ENCODE data around the gene EPB41L5.
"Not testable (repeated sequence)": the region's sequence is repeated elsewhere in the genome, so short reads cannot be mapped to it uniquely, and the experiment has no call there.

EPB41L5 gene

DNA sequence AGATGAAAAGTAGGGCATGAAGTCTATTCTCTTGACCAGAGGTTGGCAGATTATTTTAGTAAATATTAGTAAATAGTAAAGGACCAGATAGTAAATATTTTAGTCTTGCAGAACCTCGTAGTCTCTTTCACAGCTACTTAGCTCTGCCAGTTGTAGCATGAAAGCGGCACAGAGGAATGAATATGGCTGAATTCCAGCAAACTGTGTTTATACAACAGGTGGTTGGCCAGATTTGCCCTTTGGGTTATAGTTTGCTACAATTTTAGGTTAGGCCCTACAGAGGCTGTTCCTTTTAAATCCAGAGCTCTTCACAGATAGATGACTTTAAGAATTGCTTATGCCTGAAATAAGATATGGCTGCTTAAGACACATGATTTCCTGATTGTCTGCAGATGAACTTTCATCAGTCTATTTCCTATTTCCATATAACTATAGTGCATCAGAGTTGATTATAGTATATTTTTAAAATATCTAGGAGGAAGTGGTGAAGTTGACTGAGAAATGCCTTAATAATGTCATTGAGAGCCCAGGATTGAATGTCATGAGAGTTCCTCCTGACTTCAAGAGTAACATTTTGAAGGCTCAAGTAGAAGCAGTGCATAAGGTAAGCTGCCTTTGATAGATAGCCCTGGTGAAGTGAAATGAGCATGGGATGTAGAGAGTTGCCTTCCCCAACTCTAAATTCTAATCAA, 129.8 kb downstream of the EPB41L5 start:
- DNase-seq = no peak

DNA sequence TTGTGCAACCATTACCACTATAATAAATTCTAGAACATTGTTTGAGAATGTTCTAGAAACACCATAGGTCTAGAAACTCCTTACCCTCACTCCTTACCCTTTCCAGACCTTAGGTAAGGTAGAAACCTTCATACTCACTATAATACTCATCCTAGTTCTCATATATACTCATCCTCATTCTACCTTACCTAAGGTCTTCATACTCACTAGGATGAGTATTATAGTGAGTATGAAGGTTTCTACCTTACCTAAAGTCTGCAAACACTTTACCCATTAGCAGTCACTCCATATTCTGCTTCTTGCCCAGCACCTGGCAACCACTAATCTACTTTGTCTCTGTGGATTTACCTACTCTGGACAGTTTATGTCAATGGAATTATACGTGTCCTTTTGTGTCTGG, 135.4 kb downstream of the EPB41L5 start:
- no peak for DNase-seq

DNA sequence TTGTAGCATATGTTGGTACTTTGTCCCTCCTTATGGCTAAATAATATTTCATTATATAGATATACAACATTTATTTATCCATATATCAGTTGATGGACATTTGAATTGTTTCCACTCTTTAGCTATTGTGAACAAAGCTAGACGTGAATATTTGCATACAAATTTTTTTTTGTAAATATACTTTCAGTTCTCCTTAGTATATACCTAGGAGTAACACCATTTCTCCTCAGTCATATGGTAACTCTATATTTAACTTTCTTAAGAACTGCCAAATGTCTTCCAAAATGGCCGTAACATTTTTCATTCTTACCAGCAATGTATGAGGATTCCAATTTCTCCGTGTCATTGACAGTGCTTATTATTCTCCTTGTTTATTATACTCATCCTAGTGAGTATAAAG, 135.8 kb downstream of the EPB41L5 start:
- DNase-seq = no peak

DNA sequence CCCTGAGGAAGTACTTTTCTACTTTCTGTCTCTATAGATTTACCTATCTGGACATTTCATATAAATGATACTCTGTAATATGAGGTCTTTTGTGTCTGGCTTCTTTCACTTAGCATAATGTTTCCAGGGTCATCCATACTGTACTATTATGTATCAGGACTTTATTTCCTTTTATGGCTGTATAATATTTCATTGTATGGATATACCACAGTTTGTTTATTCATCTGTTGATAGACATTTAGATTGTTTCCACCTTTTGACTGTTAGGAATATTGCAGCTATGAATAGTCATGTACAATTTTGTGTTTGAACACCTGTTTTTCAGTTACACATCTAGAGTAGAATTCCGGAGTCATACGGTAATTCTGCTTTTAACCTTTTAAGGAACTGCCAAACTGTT, 136.5 kb downstream of the EPB41L5 start:
- no peak for DNase-seq

DNA sequence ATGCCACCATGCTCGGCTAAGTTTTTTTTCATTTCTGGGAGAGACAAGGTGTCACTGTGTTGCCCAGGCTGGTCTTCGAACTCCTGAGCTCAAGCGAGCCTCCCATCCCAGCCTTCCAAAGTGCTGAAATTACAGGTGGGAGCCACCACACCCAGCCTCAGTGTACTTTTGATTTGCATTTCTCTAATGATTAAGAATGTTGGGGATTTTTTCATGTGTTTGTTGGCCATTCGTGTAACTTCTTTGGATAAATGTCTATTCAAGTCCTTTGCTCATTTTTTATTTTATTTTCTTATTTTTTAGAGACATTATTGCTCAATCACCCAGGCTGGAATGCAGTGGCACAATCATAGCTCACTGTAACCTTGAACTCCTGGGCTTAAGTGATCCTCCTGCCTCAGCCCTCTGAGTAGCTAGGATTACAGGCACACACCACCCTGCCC, 137.2 kb downstream of the EPB41L5 start:
- no peak for DNase-seq

DNA sequence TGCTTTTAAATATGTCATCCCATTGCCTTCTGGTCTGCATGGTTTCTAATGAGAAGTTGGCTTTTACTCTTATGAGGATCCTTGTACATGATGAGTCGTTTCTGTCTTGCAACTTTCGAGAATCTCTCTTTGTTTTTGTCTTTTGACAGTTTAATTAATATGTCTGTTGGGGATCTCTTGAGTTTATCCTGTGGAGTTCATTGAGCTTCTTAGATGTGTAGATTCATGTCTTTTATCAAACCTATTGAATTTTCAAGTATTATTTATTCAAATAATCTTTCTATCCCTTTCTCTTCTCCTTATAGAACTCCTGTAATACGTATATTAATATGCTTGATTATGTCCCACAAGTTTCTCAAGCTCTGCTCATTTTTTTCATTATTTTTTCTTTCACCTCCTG, 142.4 kb downstream of the EPB41L5 start:
- no peak for DNase-seq

DNA sequence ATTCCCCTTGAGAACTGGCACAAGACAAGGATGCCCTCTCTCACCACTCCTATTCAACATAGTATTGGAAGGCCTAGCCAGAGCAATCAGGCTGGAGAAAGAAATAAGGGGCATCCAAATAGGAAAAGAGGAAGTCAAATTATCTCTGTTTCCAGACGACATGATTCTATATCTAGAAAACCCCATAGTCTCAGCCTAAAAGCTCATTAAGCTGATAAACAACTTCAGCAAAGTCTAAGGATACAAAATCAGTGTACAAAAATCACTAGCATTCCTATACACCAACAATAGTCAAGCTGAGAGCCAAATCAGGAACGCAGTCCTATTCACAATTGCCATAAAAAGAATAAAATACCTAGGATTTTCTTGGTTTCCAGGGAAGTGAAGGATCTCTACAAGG, 145.8 kb downstream of the EPB41L5 start:
- DNase-seq = not testable (repeated sequence)

DNA sequence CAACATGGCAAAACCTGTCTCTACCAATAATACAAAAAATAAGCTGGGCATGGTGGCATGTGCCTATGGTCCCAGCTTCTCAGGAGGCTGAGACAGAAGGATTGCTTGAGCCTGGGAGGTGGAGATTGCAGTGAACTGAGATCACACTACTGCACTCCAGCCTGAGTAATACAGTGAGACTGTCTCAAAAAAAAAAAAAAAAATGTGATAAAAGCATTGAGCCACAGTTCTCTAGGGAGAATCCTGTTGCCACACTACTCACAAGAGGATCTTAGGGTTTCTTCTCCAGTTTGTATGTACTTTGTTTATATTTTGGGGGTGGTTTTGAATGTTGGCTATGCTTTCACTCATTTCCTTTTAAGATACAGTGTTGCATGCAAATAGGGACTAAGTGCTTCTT, 148.3 kb downstream of the EPB41L5 start:
- no peak for DNase-seq

DNA sequence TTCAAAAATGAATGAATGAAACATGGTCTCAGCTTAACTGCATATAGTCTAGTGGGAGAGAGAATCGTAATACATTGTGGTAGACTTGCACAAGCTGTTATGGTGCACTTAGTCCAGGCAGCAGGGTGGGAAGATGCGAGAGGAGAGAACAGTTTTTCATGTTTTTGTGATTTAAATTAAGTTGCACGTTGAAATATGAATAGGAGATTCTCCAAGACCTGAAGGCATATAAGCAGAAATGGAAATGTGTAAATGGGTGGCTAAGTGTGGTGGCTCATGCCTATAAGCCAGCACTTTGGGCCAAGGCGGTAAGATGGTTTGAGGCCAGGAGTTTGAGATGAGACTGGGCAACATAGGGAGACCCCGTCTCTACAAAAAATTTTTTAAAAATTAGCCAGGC, 149.8 kb downstream of the EPB41L5 start:
- DNase-seq = no peak

DNA sequence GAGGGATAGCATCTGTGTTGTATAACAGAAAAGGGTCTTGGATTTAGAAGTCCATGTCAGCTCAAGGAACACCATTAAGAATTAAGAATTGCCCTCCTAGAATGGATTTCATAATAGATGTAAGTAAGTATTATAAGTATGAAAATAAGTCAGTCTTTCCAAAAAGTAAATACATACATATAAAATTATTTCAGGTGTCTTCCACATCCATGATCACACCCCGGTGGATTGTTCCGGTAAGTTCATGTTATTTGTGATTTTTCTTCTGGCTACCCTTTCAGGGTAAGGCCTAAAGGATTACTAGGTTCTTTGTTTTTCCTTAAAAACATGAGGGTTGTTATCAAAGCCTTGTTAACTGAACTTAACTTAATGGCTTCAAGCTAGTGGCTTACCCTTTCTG, 154.4 kb downstream of the EPB41L5 start:
- DNase-seq = no peak

DNA sequence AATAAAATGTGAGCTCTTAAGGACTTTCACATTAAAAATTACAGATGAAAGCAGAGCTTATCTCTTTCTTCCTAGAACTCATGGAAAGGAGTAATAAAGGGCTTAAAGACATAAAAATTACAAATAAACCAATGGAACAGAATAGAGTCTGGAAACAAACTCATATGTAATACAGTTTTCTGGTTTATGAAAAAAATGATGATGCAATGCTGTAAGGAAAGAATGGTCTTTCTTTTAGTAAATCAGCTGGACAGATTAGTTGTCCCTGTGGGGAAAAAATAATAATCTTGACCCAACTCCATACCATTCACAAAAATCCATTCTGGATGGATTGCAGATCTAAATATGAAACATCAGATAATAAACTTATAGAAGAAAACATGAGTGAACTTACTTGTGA, 156.1 kb downstream of the EPB41L5 start:
- DNase-seq = no peak

DNA sequence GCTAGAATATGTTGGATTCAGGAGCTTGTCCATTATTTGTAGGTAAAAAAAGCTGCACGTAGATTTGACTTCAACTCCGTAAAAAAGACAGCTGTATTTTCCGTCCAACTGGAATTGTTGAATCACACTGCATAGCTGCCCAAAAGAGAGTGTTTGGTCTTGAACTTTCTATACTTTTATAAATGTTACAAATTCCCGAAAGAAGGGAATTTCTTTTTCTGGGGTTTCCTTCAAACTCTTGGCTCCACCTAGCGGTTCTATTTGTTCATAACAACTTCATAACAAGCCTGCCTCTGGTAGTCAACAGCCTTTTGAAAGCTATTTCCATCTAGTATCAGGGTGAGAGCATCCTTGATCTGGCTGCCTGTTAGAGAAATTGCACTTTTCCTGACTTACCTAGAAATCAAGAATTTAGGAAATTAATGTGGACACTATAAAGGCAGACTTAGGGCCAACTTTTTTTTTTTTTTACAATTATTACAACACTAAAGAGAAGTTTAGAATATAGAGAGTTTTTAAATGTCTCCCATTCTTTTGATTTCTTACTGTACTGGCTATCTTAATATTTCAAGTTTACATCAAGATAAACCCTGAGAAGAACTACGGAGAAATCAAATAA, 162.2 kb downstream of the EPB41L5 start:
- DNase-seq = no peak

DNA sequence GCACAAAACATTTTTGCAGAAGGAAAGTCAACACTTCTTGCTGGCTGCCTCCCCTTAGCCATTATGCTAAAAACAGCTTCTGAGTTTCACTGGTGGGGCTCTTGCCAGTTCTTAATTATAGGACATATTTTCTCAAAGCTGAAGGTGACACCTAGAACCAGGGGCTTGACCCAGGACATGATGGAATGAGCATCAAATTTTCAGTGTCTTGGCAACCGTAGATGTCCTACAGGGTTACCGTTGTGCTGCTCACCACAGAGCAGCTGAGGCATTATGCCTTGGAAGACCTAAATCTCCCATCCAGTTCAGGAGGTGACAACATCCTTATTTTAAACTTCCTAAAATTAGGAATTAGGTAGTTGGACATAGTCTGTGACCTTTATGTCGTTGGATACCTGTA, 163.6 kb downstream of the EPB41L5 start:
- DNase-seq = no peak

DNA sequence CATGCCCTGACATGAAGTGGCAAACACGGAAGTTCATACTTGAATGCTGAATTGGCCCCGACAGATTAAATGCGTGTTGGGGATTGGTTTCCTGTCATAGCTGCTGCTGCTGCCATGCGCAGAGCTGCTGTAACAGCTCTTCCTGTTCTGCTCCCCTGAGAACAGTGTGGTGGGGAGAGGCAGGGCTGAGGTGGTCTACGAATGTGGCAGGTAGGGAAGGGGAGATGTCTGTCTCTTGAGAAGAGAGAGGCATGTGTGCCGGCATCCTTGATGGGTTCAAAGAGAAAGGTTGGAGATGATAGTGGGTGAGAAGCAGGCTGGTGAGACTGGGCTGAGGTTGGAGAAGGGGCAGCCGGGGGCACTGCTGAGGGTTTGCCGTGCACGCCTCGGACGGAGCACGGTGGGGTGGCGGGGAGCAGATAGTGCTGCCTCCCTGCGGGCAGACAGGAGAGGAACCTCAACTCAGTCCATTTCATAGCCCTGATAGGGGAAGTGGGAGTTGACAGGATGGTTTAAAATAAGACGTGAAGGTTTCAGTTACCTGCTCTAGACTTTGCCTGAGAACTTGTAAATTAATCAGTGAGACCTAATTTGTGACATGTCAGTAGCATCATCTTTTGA, 164.2 kb downstream of the EPB41L5 start:
- DNase-seq = no peak

DNA sequence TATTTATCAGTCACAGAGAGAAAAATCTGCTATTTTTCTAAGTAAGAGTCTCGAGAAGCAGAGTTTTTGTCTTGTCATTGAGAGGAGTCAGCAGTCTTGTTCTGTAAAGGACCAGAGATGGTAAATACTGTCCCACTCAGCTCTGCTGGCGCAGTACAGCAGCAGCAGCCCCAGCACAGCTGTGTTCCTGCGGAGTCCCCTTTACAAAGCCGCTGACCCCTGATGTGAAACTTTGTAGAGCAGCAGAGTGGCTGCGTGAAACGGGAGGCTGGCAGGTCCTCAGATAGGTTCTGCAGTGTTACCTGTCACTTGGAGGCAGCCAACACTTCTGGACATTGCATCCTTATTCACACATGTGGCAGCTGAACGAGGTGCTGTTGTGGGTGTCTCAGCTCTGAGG, 165.1 kb downstream of the EPB41L5 start:
- DNase-seq = no peak

DNA sequence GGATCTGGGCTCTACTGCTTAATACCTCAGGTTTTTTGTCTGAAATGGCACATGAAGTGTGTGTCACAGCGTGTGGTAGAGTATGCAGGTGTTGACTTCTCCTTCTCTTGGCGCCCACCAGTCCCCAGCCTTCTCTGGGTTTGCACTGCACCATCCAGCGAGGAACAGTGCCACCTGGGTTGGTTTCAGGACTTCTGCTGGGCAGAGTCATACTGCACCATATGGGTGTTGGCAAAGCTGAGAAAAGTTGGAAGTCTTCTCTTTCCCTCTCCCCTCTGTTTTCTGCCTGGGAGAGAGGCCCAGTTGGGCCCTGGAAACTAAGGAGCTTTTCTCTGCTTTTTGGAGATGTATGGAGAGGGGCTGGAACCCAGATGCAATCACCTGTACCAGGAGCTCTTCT, 166.5 kb downstream of the EPB41L5 start:
- DNase-seq = no peak

DNA sequence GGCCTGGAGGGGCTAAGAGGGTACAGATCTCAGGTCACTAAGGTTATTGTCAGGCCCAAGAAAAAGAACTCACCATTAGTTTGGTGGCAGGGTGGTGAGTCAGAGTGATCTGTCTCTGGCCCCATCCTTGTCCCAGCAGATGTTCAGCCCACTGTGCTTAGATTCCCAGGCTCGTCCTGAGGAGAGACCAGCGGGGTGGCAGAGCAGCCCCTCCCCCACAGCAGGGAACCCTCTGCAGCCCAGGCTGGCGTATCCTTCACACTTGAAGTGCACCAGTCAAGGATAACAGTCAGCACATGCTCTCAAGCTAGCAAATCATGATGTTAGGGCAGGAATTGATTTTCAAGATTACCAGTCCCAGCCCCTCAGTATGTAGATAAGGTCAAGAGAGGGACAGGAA, 167.2 kb downstream of the EPB41L5 start:
- no peak for DNase-seq

DNA sequence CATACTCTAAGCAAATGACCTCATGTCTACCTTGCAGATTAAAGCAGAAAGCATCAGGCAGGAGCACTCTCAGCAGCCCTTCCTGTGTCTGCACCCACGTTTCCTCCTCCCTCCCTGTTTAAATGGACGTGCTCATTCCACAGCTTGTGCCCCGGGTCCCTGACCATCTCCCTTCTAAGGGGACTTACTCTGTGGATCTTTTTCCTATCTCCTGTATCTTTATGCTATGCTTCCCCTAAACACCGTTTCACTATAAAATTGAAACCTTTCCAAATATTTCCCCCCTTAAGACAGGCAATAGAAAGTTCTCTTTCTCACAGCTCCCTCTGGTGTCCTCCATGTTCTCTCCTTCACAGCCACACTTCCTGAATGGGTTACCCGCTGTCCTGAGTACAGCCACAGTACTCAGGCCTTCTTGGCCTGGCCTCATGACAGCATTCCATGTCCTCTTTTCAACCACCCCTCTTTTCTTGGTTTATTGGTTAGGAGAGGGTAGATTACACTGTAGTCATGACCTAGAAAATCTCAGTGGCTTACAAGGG, 169.2 kb downstream of the EPB41L5 start:
- no peak for DNase-seq

DNA sequence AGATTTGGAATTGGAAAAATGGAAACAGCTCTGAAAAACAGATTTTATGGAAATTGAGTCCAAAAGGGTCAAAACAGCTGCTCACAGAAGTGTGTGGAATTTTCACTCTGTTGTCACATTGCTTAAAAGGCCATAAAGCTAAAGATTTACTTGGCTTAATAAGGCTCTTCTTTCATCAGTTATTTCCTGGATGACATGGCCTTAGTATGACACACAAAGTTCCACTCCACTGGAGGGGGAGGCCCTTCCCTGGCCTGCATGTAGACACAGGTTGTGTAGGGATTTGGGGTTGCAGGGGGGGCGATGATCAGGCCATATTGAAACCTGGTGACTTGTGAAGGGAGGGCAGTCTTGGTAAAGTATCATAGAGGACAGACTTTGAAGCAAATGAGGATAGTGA, 176.3 kb downstream of the EPB41L5 start:
- DNase-seq = no peak

DNA sequence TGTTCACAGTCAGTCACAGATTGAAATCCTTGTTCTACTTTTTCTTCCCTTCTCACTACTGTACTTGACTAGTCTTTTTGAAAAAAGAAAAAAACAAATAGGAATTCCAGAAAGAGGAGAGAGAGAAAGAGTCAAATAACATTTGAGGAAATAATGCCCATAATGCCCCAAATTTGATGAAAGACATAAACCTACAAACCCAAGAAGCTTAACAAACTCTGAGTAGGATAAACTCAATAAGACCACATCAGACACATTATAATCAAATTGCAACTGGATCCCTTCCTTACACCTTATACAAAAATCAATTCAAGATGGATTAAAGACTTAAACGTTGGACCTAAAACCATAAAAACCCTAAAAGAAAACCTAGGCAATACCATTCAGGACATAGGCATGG, 179.4 kb downstream of the EPB41L5 start:
- no peak for DNase-seq

DNA sequence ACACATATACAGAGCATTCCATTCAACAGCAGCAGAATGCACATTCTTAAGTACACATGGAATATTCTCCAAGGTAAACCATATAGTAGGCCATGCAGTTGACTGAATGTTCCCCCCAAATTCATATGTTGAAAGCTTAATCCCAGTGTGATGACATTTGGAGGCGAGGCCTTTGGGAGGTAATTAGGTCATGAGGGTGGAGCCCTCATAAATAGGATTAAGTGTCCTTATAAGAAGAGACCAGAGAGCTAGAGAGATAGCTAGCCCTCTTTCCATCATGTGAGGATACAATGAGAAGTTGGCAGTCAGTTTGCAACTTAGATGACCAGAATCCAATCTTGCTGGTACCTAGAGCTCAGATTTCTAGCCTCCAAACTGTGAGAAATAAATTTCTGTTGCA, 182.7 kb downstream of the EPB41L5 start:
- DNase-seq = no peak

DNA sequence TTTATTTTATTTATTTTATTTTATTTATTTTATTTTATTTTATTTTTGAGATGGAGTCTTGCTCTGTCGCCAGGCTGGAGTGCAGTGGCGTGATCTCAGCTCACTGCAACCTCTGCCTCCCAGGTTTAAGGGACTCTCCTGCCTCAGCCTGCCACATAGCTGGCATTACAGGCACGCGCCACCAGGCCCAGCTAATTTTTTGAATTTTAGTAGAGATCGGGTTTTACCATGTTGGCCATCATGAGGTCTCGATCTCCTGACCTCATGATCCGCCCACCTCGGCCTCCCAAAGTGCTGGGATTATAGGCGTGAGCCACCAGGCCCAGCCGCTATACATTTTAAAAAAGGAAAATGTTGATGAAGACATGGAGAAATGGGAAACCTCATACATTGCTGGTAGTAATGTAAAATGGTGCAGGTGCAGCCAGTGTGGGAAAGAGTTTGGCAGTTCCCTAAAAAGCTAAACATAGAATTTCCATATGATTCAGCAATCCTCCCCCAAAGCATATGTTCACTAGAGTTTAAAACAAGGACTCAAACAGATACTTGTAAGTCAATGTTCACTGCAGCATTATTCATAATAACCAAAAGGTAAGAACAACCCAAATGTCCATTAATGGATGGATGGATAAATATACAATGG, 187.1 kb downstream of the EPB41L5 start:
- not testable (repeated sequence) for DNase-seq

DNA sequence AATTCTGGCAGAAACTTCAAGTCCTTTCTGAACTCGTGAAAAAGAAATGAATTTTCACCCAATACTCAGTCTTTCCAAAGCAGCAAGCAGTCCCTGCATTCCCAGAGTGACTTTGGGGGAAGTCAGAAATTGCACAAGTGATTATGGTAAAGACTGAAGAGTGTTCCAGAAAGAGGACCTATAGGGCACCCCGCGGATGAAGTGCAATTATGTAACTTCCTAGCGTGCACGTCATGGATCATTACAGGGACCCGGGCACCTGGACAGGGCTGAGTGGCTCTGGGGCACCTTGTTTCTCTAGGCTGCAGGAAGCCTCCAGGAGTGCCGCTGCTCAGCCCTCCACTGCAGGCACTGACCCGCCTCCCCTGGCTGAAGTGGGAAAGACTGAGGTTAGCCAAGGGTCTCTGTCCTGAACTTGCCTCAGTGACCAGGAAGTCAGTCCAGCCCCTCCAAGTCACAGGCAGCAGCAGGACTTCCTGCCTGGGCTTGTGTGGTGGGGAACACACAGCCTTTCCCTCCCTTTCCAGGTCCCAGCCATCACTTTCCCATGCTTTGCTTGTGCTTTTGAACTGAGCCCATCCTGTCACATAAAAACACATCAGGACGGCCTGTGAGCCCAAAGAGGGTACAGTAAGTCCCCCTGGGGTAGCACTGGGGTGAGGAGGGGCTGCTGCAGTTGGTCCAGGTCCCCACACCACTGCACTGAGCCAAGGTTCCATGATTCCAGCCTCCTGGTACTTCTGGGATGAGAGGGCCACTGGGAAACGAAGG, 190.6 kb downstream of the EPB41L5 start:
- no peak for DNase-seq
